RWPE1 (cell line): ENCODE results near the gene CDK16.
A peak's percentile ranks its signal among the peaks of the same experiment; 100 is the strongest.

Experiments used
- CTCF ChIA-PET: fragments of 350-600 bp; sonication (Branson Sonifier 250); formaldehyde crosslinking; extraction: SDS; loops from one replicate; lab custom pipeline; 2021; lab: Yijun Ruan, JAX
- POLR2A ChIA-PET: fragments of 400-600 bp; formaldehyde crosslinking; extraction: SDS; loops from one replicate; lab custom pipeline; 2020; ENCODE audit warnings: antibody characterized with exemption; ENCODE audit not compliant: low non-redundant PET; lab: Yijun Ruan, JAX
- DNase-seq: peaks from one replicate; pipeline ENCODE4 v3.0.0; 2012; ENCODE audit warnings: low spot score
- H3K27ac ChIP-seq: fragments of 450-650 bp; 2 replicates; pipeline ENCODE4 v1.5.1; 2017
- TF ChIP-seq, protein P1 (sequence below): fragments of 450-650 bp; conservative IDR thresholded peaks from 2 replicates; pipeline ENCODE4 v1.5.1; 2017; ENCODE audit warnings: low read depth, mild to moderate bottlenecking

Gene CDK16

DNA sequence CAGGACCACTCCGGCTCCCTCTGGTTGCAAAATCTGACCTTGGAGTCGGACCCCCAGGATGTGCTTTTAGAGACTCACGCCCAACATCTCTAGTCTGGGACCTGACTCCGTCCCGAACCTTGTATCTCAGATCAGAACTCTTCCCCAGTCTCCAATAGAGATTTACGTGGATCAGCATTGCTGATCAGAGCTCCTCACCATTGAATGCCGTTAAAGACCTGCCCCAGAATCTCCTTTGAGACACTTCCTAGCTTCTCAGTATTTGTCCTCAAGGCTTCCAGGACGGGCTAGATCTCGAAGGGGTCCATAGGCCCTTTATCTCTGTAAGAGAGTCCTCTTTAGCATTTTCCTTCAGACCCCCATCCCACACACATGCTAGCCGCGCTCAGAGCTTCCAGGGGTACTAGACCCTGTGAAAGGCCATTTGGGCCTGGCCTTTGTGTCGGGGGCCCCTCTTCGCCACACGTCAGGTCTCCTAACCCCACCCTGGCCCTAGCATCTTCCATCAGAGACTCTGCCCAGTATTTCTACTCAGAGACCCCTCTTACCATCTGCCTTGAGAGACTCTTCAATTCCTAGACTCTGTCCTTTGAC, 24.2 kb upstream of the CDK16 start:
- ChIA-PET POLR2A (interaction anchor here (0.5 kb wide), 1 partner anchor 64 kb away, joined by 3 read pairs; no protein-coding TSS in a partner anchor), CTCF (no interaction called here)
- TF ChIP-seq, protein P1, sequence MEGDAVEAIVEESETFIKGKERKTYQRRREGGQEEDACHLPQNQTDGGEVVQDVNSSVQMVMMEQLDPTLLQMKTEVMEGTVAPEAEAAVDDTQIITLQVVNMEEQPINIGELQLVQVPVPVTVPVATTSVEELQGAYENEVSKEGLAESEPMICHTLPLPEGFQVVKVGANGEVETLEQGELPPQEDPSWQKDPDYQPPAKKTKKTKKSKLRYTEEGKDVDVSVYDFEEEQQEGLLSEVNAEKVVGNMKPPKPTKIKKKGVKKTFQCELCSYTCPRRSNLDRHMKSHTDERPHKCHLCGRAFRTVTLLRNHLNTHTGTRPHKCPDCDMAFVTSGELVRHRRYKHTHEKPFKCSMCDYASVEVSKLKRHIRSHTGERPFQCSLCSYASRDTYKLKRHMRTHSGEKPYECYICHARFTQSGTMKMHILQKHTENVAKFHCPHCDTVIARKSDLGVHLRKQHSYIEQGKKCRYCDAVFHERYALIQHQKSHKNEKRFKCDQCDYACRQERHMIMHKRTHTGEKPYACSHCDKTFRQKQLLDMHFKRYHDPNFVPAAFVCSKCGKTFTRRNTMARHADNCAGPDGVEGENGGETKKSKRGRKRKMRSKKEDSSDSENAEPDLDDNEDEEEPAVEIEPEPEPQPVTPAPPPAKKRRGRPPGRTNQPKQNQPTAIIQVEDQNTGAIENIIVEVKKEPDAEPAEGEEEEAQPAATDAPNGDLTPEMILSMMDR: no peak
- DNase-seq: no peak
- H3K27ac ChIP-seq: peak overlapping the region; percentile 83

DNA sequence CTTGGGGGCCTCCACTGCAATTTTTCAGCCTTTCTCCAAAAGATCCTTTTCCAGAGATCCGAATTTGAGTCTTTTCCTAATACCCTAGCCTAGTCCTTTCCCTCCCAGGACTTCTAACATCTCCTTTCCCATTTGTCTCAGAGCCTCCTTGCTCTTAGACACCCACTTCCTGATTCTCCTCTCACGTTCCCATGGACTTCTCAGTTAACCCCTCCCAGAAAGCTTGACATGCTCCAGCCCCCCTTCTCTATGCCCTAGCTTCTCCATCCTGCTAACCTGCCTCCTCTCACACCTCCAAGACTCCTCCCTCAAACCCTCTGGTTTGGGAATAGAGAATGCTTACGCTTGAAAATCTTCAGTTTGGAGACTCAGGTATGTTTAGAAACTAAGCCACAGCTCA, 22.4 kb upstream of the CDK16 start:
- no peak for DNase-seq

DNA sequence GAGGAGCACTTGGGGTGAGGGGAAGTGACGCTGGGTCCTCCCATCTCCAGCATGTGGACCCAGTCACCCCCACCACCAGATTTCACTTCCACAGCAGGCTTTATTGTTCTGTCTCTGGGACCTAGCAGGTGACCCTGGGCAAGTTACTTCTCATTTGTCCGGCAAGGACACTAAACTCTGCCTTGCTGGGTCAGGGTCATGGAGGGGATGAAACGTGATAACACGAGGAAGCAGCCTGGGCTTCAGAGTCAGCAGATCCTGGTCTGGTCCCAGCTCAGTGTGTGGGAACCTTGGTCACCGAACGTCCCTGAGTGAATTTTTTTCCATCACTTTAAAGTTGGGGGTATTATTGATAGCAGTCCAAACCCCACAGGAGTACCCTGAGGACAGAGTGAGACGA, 21.0 kb upstream of the CDK16 start:
- DNase-seq: no peak
- TF ChIP-seq, protein P1: no peak
- POLR2A ChIA-PET: no interaction called here
- CTCF ChIA-PET: no interaction called here
- peak overlapping the region; percentile 46 for H3K27ac ChIP-seq

More for the DNA sequence above, 22.4 kb upstream of the CDK16 start:
- CTCF ChIA-PET: no interaction called here
- POLR2A ChIA-PET: interaction anchor here (0.6 kb wide), 1 partner anchor 15 kb away, joined by 4 read pairs; no protein-coding TSS in a partner anchor
- TF ChIP-seq, protein P1: no peak
- peak overlapping the region; percentile 83 for H3K27ac ChIP-seq

DNA sequence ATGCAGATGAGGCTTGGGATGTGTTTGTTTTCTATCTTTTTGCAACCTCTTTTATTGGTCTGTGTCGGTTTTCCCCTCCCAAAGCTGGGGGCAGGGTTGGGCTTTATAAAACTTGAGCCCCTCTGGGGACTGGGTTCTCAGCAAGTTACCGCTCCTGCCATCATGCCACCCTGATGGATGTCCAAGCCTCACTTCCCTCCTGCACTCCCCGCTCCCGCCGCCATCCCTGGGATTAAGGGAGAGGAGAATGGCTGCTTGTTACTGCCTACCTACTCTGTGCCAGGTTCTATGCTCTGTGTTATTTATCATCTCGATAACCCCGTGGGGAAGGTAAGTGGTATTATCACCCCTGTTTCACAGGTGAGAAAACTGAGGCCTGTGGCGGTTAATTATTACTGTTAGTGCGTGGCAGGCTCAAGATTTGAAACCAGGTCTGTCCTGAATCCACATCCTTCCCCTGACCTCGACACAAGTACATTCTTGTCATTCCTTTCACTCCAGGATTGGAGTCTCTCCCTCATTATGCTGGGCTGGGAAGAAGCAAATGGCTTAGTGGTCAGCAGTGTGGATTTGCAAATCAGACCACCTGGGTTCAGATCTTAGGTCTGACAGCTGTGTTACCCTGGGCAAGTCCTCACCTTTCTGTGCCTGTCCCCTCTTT, 20.3 kb upstream of the CDK16 start:
- ChIA-PET POLR2A (no interaction called here), CTCF (no interaction called here)
- DNase-seq: no peak
- H3K27ac ChIP-seq: peak overlapping the region; percentile 68
- TF ChIP-seq, protein P1: no peak

DNA sequence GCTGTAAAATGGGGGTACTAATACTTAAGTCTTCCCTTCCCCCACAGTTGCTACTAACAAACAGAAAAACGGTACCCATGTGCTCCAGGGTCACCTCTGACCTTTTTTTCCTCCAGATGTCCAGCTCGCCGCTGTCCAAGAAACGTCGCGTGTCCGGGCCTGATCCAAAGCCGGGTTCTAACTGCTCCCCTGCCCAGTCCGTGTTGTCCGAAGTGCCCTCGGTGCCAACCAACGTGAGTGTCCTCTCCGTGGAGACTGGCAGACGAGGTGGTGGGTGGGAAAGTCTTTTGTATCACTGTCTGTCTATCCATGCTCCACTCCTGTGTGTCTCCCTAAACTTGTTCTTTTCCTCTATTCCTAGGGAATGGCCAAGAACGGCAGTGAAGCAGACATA, 19.8 kb upstream of the CDK16 start:
- ChIA-PET POLR2A (interaction anchor here (0.6 kb wide), 1 partner anchor 286 kb away, joined by 5 read pairs; no protein-coding TSS in a partner anchor), CTCF (no interaction called here)
- peak overlapping the region; percentile 68 for H3K27ac ChIP-seq
- DNase-seq: no peak
- TF ChIP-seq, protein P1: no peak

DNA sequence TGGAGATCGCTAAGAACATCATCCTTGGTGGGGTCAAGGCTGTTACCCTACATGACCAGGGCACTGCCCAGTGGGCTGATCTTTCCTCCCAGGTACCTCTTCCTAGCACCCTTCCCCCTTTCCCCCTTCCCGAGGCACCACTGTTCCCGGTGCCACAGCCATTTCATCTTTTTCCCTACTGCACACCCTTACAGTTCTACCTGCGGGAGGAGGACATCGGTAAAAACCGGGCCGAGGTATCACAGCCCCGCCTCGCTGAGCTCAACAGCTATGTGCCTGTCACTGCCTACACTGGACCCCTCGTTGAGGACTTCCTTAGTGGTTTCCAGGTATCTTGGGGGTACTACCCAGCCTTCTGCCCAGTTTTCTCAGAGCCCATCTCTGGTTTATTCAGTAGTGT, 19.2 kb upstream of the CDK16 start:
- DNase-seq: no peak
- peak overlapping the region; percentile 68 for H3K27ac ChIP-seq
- POLR2A ChIA-PET: interaction anchor here (0.6 kb wide), 1 partner anchor 286 kb away, joined by 5 read pairs; no protein-coding TSS in a partner anchor
- TF ChIP-seq, protein P1: no peak
- CTCF ChIA-PET: no interaction called here
